GM23338 (cell line): Measurements from ENCODE around the gene SERAC1. TPM values are rescaled to one million over a fixed set of nuclear protein-coding genes. Genes with fewer than 3 reads are reported as not detected.

ENCODE experiments used
- ATAC-seq: fragments of 200-7000 bp; cut with Tn5 transposase; 3 replicates; pipeline ENCODE4 v1.9.1; 2020
- DNase-seq: peaks from one replicate; pipeline ENCODE4 v3.0.0-alpha.2; 2015; ENCODE audit warnings: low spot score
- H2AFZ ChIP-seq: fragments of 200-600 bp; sonication (generic); 2 replicates; pipeline ENCODE4 v1.8.0; 2016; ENCODE audit warnings: antibody characterized with exemption, mild to moderate bottlenecking, moderate library complexity
- H3F3A ChIP-seq: fragments of 200-600 bp; sonication (generic); replicated peaks from 2 replicates; pipeline ENCODE4 v1.8.0; 2017; ENCODE audit warnings: antibody characterized with exemption, mixed run types, low read depth
- H3K27ac ChIP-seq: fragments of 200-600 bp; sonication (generic); 2 replicates; pipeline ENCODE4 v1.6.1; 2016; ENCODE audit warnings: low read depth
- H3K27me3 ChIP-seq: fragments of 200-600 bp; sonication (generic); 2 replicates; pipeline ENCODE4 v1.8.0; 2016; ENCODE audit warnings: mild to moderate bottlenecking, mixed run types, moderate library complexity; ENCODE audit not compliant: insufficient read depth
- H3K36me3 ChIP-seq: fragments of 200-600 bp; sonication (generic); 2 replicates; pipeline ENCODE4 v1.8.0; 2016; ENCODE audit warnings: mild to moderate bottlenecking; ENCODE audit not compliant: insufficient read depth
- H3K4me1 ChIP-seq: fragments of 200-600 bp; sonication (generic); 2 replicates; pipeline ENCODE4 v1.8.0; 2016; ENCODE audit warnings: mild to moderate bottlenecking, moderate library complexity; ENCODE audit not compliant: insufficient read depth
- H3K4me2 ChIP-seq: fragments of 200-600 bp; sonication (generic); 2 replicates; pipeline ENCODE4 v1.7.1; 2017; ENCODE audit warnings: mixed run types
- H3K4me3 ChIP-seq: fragments of 200-600 bp; sonication (generic); 2 replicates; pipeline ENCODE4 v1.6.1; 2016; ENCODE audit warnings: mixed run types
- H3K79me2 ChIP-seq: fragments of 200-600 bp; sonication (generic); replicated peaks from 2 replicates; pipeline ENCODE4 v1.8.0; 2017; ENCODE audit warnings: mild to moderate bottlenecking; ENCODE audit not compliant: insufficient read depth
- H3K9me2 ChIP-seq: fragments of 200-600 bp; sonication (generic); 2 replicates; pipeline ENCODE4 v1.8.0; 2017; ENCODE audit not compliant: insufficient read depth
- H4K20me1 ChIP-seq: fragments of 200-600 bp; sonication (generic); replicated peaks from 2 replicates; pipeline ENCODE4 v1.8.0; 2017; ENCODE audit warnings: mild to moderate bottlenecking; ENCODE audit not compliant: insufficient read depth
- H3K27ac Mint-ChIP-seq: 2 replicates; pipeline ENCODE4 v1.8.0; 2020; ENCODE audit warnings: inconsistent platforms, mild to moderate bottlenecking, moderate library complexity, mixed read lengths
- H3K27me3 Mint-ChIP-seq: 3 replicates; pipeline ENCODE4 v1.8.0; 2022; ENCODE audit warnings: low read depth, mild to moderate bottlenecking, moderate library complexity, mixed read lengths, inconsistent platforms; ENCODE audit not compliant: insufficient read depth, poor library complexity
- H3K36me3 Mint-ChIP-seq: 3 replicates; pipeline ENCODE4 v1.8.0; 2021; ENCODE audit warnings: low read depth, mild to moderate bottlenecking, inconsistent platforms, moderate library complexity, mixed read lengths
- H3K4me1 Mint-ChIP-seq: 3 replicates; pipeline ENCODE4 v1.8.0; 2020; ENCODE audit warnings: mild to moderate bottlenecking, inconsistent platforms, mixed read lengths
- H3K4me3 Mint-ChIP-seq: 3 replicates; pipeline ENCODE4 v1.8.0; 2021; ENCODE audit warnings: moderate library complexity, mild to moderate bottlenecking, inconsistent platforms, mixed read lengths
- H3K9me3 Mint-ChIP-seq: 3 replicates; pipeline ENCODE4 v1.8.0; 2020; ENCODE audit warnings: moderate library complexity, mild to moderate bottlenecking, inconsistent platforms, mixed read lengths
- EZH2 ChIP-seq: fragments of 200-600 bp; sonication (generic); IDR thresholded peaks from one replicate; pipeline ENCODE4 v1.8.0; 2017; ENCODE audit warnings: antibody characterized with exemption, mild to moderate bottlenecking, low read depth; ENCODE audit not compliant: unreplicated experiment
- JUNB ChIP-seq: IDR thresholded peaks from one replicate; pipeline ENCODE4 v1.6.1; 2016; ENCODE audit warnings: antibody characterized with exemption; ENCODE audit not compliant: unreplicated experiment
- NANOG ChIP-seq: IDR thresholded peaks from 2 replicates; pipeline ENCODE4 v1.6.1; 2016; ENCODE audit warnings: antibody characterized with exemption, borderline replicate concordance
- STAT1 ChIP-seq: IDR thresholded peaks from one replicate; pipeline ENCODE4 v1.6.1; 2016; ENCODE audit warnings: antibody characterized with exemption; ENCODE audit not compliant: unreplicated experiment
- ZNF462 ChIP-seq: fragments of 250-450 bp; sonication (Bioruptor Pico); IDR thresholded peaks from 2 replicates; pipeline ENCODE4 v1.5.0; 2020; ENCODE audit warnings: mild to moderate bottlenecking, moderate library complexity
- polyA plus RNA-seq: library from polyadenylated mRNA; unstranded; fragments of >200 nt; fragmentation: Nextera tagmentation; extraction: Ambion mirVana; gene quantifications from 2 replicates; pipeline ENCODE4 v1.2.1, GENCODE V29; 2016
- total RNA-seq: library from RNA; depleted of rRNA; stranded (reverse); fragments of >200 nt; shearing (Covaris generic); gene quantifications from 2 replicates; pipeline ENCODE4 v1.2.3, GENCODE V29; 2014

SERAC1 gene
- total and polyA plus RNA-seq, 2 experiments from 2014 or later = 5.1 to 8.4 TPM

GRCh38 chr6:158125271-158125670, 42.8 kb downstream of the SERAC1 start (continued):
- TF ChIP-seq ZNF462 = no peak
- TF ChIP-seq NANOG = no peak
- TF ChIP-seq JUNB = no peak
- no peak for TF ChIP-seq EZH2
- TF ChIP-seq STAT1 = no peak

GRCh38 chr6:158124288-158124687, 43.8 kb downstream of the SERAC1 start:
- no peaks in the 10 kb centered on the region for H3K27me3 ChIP-seq
- no peak overlapping the region for H3K4me3 ChIP-seq
- peaks cover 1% of the 10 kb centered on the region for H3K27me3 Mint-ChIP-seq
- H3K27ac ChIP-seq = no peak overlapping the region
- H3K9me3 Mint-ChIP-seq = no peaks in the 10 kb centered on the region; the same call in 2 of the 3 replicates
- no peaks in the 10 kb centered on the region for H3K4me1 ChIP-seq
- H2AFZ ChIP-seq = no peak overlapping the region
- no peak for TF ChIP-seq ZNF462
- H3K9me2 ChIP-seq = no peaks in the 10 kb centered on the region
- no peaks in the 10 kb centered on the region for H3K79me2 ChIP-seq
- no peak overlapping the region for H3K27ac Mint-ChIP-seq
- H3F3A ChIP-seq = no peaks in the 10 kb centered on the region
- no peak overlapping the region for H3K4me3 Mint-ChIP-seq
- H3K36me3 Mint-ChIP-seq = peaks cover 3% of the 10 kb centered on the region; the same call in 2 of the 3 replicates
- H3K4me1 Mint-ChIP-seq = peaks cover 2% of the 10 kb centered on the region; the same call in 2 of the 3 replicates
- H3K4me2 ChIP-seq = no peak overlapping the region
- DNase-seq (no peak), ATAC-seq (no peak)
- no peaks in the 10 kb centered on the region for H4K20me1 ChIP-seq
- no peaks in the 10 kb centered on the region for H3K36me3 ChIP-seq
